Astrocyte of the cerebellum (primary cell): ENCODE data around the gene FIGLA.
"Not testable (repeated sequence)": the region's sequence is repeated elsewhere in the genome, so short reads cannot be mapped to it uniquely, and the experiment has no call there.

Source experiments
- DNase-seq: peaks from one replicate; pipeline ENCODE4 v3.0.0-alpha.2; 2011; ENCODE audit warnings: low read depth
- H3K4me3 ChIP-seq: 2 replicates; pipeline ENCODE4 v1.5.1; 2011; ENCODE audit warnings: mild to moderate bottlenecking, low read depth, low read length, moderate library complexity
- in situ Hi-C: cut with HindIII; loops from 2 replicates; pipeline ENCODE4 v1.10.0; 2017; ENCODE audit warnings: low sequenced_read_pairs
- TF ChIP-seq, protein P1 (sequence below): IDR thresholded peaks from 2 replicates; pipeline ENCODE4 v1.5.1; 2012; ENCODE audit warnings: low read length, low read depth, moderate library complexity, mild to moderate bottlenecking; ENCODE audit errors: missing control alignments

Gene FIGLA

DNA sequence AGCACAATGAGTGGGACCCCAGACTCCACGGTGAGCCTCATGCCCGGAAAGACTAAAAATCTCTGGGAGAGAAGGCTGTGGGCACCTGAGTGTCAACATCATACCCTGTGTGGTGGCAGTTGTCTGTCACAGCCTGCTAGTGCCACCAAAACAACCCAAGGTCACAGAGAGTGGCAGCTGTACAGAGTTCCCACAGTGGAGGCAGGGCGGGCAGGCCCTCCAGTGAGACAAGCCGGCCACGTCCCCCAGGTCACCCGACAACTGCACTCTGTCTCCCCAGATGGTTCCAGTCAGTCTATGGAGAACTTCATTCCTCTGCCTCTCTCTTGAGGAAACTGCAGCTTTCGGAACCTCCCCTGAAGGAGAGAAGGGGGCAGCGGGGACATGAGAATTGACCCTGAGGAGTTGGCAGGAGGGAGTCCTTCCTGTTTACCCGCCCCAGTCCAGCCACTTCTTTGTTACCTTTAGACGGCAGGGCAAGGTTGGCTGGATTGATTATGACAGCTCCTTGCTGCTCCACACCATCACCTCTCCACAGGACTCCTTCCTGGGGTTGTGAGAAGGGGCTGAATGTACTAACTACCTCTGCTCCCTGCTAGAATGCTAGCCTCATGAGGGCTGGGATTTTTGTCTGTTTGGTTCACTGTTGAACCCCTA, 11.3 kb upstream of the FIGLA start:
- H3K4me3 ChIP-seq = no peak overlapping the region
- DNase-seq = no peak
- TF ChIP-seq, protein P1, sequence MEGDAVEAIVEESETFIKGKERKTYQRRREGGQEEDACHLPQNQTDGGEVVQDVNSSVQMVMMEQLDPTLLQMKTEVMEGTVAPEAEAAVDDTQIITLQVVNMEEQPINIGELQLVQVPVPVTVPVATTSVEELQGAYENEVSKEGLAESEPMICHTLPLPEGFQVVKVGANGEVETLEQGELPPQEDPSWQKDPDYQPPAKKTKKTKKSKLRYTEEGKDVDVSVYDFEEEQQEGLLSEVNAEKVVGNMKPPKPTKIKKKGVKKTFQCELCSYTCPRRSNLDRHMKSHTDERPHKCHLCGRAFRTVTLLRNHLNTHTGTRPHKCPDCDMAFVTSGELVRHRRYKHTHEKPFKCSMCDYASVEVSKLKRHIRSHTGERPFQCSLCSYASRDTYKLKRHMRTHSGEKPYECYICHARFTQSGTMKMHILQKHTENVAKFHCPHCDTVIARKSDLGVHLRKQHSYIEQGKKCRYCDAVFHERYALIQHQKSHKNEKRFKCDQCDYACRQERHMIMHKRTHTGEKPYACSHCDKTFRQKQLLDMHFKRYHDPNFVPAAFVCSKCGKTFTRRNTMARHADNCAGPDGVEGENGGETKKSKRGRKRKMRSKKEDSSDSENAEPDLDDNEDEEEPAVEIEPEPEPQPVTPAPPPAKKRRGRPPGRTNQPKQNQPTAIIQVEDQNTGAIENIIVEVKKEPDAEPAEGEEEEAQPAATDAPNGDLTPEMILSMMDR = no peak
- in situ Hi-C loops = no loop called here

DNA sequence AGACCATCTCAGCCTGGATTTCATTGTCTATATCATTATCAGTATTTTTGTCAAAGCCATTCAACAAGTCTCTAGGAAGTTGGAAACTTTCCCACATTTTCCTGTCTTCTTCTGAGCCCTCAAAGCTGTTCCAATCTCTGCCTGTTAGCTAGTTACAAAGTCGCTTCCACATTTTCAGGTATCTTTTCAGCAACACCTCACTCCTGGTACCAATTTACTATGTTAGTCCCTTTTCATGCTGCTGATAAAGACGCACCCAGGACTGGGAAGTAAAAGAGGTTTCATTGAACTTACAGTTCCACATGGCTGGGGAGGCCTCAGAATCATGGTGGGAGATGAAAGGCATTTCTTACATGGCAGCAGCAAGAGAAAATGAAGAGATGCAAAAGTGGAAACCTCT, 9.3 kb upstream of the FIGLA start:
- no peak overlapping the region for H3K4me3 ChIP-seq
- DNase-seq = no peak
- TF ChIP-seq, protein P1 = no peak
- in situ Hi-C loops = no loop called here

DNA sequence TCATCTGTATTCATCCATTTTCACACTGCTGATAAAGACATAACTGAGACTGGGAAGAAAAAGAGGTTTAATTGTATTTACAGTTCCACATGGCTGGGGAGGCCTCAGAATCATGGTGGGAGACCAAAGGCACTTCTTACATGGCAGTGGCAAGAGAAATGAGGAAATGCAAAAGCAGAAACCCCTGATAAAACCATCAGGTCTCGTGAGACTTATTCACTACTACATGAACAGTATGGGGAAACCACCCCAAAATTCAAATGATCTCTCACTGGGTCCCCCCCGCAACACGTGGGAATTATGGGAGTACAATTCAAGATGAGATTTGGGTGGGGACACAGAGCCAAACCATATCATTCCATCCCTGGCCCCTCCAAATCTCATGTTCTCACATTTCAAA, 7.6 kb upstream of the FIGLA start:
- H3K4me3 ChIP-seq, in situ Hi-C loops, DNase-seq: not testable (repeated sequence)

DNA sequence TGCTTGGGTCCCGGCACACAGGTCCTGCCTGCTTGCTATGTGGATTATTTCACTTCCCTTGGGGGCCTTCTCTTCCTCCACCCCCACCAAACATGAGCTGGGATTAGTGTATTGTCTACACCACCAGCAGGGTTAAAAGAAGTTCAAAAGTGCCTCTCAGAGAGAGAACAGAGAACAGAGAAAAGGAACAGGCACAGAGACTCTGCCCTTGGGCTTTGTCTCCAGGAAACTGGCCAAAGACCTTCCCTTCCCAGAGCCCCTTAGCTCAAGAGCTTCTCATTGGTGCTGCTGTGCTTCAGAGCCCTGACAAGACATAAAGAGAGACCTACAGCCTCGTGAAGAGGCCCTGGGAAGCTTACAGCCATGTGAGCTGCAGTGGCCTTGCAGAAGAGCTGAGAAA, 7.1 kb upstream of the FIGLA start:
- no peak overlapping the region for H3K4me3 ChIP-seq
- in situ Hi-C loops = no loop called here
- TF ChIP-seq, protein P1 = no peak
- DNase-seq = no peak

DNA sequence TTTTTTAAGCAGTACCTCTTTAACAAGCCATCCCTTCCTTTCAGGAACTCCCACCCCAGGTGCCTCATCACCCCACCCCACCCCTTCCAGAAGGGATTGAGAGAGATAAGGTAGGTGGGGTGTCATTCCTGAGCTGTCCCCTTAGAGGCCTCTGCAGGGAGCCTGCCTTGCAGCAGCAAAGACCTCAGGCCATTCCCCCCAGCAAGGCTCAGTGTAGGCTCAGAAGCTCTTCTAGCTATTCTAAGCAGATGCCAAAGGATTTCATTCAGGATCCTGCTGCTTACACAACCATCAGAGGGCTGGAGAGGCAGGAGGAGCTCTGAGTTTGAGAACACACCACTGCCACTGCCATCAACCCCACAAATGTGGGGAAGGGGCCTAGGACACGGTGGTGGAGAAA, 5.8 kb upstream of the FIGLA start:
- H3K4me3 ChIP-seq = no peak overlapping the region
- TF ChIP-seq, protein P1 = no peak
- no peak for DNase-seq
- in situ Hi-C loops = no loop called here

DNA sequence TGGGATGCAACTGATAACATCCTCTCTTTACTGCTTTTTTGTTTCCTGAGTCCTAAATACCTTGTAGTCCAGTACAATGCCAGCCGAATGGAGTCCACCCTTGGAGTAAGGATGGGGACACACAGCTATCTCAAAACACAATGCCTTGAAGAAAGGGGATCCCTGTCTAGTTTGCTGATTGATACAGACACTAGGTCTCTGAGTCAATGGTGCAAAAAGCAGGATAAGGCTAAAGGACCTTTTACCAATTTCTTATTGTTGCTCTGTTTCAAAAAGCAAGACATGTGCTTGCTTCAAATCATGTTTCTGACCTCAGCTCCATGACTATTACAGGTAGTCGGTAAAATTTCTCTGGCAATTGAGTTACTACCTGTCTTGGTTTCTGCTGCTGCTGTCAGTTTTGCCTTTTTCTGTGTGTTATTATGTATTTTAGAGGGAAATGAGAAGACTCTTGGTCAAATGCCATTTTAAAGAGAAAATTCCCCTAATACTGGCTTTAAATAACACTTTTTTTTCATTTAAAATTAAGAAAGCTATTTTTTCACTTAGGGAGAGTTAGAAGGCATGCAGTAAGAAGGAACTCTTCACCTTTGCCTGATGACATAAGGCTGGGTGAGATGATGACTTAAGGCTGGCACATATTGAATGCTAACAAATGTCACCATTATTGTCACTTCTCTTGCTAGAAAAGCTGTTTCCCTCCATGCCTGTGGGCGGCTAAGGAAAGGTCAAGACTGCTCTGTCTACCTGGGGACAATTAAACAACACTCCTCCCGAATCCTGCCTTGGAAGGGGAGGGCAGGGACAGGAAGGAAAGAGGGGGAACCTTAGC, 4.9 kb upstream of the FIGLA start:
- no peak overlapping the region for H3K4me3 ChIP-seq
- in situ Hi-C loops = no loop called here
- no peak for DNase-seq
- TF ChIP-seq, protein P1 = no peak

DNA sequence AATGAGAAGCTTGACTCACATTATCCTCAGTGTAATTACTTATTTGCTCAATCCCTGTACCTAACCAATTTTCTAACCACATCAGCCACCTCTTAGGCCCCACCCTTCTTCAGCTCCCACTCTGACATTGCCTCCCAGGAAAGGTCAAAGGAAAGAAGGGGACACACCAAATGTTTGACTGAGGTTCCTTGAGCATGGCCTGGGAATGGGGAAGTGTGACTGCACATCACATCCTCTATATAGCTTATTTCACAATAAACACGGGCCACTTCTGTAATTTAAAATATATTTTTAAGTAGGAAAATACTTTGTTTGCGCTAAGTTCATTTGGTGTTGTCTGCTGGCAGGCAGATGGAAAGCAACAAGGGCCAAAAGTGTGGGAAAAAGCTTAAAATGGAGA, 3.0 kb upstream of the FIGLA start:
- TF ChIP-seq, protein P1 = no peak
- H3K4me3 ChIP-seq = no peak overlapping the region
- no peak for DNase-seq
- in situ Hi-C loops = loop anchor here (5.0 kb wide), 1 partner anchor 56 kb away; no protein-coding TSS in a partner anchor
